ENCODE data around the gene ZNF330.
"Not testable (repeated sequence)": the region's sequence is repeated elsewhere in the genome, so short reads cannot be mapped to it uniquely, and the experiment has no call there.

ZNF330 gene

GRCh38 chr4:141220691-141221659 lies at the start of gene ZNF330:
ZNF330 (plus strand) TSS chr4:141220895; CDS start chr4:141222372, 1,477 bp downstream.
- DNase-seq: peak; percentile 93

GRCh38 chr4:141174457-141174856 lies 46.2 kb upstream of the ZNF330 start:
- DNase-seq: no peak

DNA sequence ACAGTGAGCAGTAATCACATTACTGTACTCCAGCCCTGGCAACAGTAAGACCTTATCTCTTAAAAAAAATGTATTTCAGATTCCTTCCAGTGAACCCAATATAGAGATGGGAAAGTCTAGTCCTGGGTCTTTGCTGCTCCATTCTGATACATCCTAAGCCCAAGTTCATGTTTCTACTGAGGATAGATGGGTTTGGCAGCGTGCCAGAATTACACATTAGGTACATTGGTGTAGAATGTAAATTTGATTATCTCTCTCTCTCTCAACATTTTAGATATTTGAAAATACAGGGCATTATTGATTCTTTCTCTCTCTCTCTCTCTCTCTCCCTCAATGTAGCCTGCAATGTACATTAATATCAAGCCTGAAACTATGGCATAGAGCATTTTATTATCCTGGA lies 43.5 kb upstream of the ZNF330 start:
- no peak for DNase-seq

DNA sequence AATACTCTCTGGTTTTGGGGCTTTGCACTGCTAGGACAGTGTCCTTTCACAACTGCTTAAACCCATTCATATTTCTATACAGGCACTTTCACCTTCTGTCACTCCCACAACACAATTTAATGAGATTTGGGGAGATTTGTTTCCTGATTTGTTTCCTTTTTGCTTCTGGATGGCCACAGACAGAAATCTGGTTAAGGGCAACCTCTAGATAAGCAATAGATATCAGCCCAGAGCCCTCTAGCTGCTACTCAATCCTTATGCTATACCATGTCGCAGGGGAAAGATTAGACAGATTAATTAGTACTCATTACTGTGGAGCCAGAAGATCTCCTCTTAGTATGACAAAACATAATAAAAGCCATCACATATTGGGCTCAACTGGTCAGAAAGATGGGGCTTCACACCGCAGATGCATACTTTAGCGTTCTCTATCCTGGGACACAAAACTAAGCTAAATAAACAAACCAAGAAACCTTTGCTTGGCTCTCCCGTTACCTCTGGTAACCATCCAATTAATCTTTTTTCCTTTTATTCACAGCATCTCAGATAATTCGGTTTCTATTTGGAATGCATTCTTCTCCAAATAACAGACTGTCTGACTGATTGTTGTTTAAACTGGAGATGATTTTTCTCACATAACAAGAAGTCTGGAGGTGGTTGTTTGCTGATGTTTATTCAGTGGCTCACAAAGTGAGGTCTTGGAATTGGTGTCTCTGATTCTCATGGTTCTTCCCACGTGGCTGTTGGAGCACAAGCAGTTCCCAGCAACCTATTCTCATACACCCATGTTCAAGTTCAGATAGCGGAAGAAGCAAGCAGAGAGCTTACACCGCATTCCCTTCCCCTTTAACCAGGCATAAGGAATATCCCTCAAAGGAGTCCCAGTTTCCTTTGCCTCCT lies 41.0 kb upstream of the ZNF330 start:
- no peak for DNase-seq

- no peak for DNase-seq
Measured at GRCh38 chr4:141180991-141181761, 39.5 kb upstream of the ZNF330 start.

- not testable (repeated sequence) for DNase-seq
Measured at GRCh38 chr4:141183491-141183890, 37.2 kb upstream of the ZNF330 start.

GRCh38 chr4:141192564-141192963 lies 28.1 kb upstream of the ZNF330 start:
- DNase-seq: no peak

DNA sequence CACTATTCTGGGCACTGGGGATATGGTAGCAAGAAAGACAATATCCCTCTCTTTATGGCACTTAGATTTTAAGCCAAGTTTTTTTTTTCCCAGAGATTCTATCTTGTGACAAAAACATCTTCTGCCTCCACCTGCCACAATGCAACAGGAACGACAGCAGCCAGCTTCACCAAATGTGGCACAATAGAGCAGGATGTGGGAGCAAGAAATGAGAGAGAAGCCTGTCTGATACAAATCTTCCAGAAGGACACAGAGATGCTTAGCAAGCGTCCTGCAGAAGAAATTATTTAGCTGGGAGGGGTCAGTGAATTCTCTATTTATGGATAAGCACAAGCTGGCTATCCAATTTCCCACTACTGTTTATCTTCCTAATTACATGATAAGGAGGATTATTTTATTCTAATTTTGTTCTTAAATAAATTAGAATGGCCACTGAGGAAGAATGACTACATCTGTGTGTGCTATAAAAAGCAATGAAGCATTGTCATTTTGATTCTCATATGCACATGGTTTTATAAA lies 27.1 kb upstream of the ZNF330 start:
- no peak for DNase-seq

- no peak for DNase-seq
Measured at GRCh38 chr4:141195095-141195707, 25.5 kb upstream of the ZNF330 start.

- DNase-seq: no peak
Measured at GRCh38 chr4:141196227-141196933, 24.3 kb upstream of the ZNF330 start.

GRCh38 chr4:141207961-141208360 lies 12.7 kb upstream of the ZNF330 start:
- DNase-seq: no peak

- no peak for DNase-seq
Measured at GRCh38 chr4:141210168-141210567, 10.5 kb upstream of the ZNF330 start.

DNA sequence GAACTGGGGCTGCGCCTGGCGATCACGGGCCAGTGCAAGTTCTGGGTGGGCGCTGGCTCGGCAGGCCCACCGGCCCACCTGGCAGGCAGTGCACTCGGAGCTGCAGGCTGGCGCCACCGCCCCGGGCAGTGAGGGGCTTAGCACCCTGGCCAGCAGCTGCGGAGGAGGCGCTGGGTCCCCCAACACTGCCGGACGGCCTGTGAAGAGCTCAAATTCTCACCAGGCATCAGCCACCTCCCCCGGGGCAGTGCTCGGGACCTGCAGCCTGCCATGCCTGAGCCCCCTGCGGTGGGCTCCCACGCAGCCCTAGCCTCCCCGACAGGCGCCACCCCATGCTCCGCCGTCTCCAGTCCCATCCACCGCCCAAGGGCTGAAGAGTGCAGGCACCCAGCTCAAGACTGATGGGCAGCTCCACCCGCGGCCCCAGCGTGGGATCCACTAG lies 7.1 kb upstream of the ZNF330 start:
- DNase-seq: no peak

DNA sequence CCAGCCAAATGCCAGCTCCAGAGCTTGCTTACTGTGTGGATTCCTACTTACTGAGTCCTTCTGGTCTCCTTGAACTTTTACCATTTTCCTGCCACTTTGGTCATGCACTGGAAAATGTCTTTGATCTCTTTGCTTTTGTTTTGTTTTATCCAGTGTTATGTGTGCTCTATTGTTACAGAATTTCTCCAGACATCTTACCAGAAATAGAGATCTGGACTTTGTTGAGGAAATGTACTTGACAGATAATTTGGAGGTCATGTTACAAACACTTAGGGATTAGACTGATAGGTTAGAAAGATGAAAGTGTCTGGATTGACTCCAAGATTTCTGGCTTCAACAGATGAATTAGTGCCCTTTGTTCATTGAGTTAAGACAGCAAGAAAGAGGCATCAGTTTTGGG lies 5.7 kb upstream of the ZNF330 start:
- no peak for DNase-seq

DNA sequence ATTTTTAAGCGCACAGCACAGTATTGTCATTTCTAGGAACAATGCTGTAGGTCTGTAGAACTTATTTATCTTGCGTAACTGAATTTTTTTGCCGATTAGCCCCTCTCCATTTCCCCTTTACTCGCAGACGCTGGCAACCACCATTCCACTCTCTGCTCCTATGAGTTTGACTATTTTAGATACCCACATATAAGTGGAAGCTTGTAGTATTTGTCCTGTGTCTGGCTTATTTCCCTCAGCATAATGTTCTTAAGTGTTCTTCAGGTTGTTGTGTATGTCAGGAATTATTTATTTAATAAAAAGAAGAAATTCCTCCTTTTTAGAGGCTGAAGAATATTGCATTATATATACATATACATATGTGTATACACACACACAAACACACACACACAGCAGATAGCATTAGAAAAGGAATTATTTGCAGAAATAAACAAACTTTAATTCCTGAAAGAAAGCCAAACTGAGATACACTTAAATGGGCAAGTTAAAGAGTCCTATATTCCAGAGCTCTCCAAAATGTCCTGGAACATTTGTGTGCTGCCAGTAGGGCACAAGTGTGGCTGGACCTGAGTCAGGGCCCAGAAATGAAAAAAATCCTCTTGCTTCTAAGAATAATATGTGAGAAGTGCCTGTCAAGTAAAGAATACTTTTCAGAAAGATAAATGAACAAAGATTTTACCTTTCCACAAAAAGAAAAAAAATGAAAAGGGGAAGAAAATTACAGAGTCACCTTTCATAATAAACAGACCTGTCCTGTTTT lies 4.5 kb upstream of the ZNF330 start:
- no peak for DNase-seq

GRCh38 chr4:141220271-141220670 lies 424 bp upstream of the ZNF330 start:
- peak; percentile 6 for DNase-seq

DNA sequence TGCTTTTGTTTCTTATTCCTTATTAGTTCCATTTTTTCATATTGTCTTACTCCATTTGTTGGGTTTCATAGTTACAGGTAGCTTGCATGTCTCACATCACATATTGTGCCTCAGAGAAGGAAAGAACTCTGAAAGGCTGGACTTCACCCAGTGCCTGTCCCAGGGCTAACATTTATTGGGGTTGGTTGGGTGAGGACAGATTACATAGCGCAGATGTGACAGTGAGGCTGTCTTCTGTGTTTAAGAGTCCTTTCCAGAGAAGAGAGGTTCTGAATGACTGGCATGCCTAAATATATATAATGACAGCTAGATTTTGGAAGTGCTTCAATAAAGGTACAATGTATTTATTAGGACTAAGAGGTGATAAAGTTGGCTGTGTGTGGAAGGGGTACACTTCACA lies 2.7 kb downstream of the ZNF330 start:
- no peak for DNase-seq

DNA sequence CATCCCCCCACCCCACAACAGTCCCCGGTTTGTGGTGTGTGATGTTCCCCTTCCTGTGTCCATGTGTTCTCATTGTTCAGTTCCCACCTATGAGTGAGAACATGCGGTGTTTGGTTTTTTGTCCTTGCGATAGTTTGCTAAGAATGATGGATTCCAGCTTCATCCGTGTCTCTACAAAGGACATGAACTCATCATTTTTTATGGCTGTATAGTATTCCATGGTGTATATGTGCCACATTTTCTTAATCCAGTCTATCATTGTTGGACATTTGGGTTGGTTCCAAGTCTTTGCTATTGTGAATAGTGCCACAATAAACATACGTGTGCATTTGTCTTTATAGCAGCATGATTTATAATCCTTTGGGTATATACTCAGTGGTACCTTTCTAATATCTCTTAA lies 6.6 kb downstream of the ZNF330 start:
- not testable (repeated sequence) for DNase-seq

- no peak for DNase-seq
Measured at GRCh38 chr4:141229408-141230101, 8.9 kb downstream of the ZNF330 start.

DNA sequence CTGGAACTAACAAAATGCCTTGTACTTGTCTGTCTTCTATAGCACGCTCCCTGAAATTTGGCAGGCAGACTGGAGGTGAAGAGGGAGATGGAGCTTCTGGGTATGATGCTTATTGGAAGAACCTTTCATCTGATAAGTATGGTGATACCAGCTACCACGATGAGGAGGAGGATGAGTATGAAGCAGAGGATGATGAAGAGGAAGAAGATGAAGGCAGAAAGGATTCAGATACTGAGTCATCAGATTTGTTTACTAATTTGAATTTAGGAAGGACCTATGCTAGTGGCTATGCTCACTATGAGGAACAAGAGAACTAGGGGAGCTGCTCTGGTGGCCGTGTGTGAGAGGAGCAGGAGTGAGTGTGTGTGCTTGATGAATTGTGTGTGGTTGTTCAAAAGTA lies 13.0 kb downstream of the ZNF330 start:
- DNase-seq: no peak

All from fibroblast of skin of right quadriceps (primary cell).